Prostate gland (tissue), 2 donors: ENCODE results near the gene ST8SIA1. TPM values are rescaled to one million over a fixed set of nuclear protein-coding genes. Genes with fewer than 3 reads are reported as not detected.
A peak's percentile ranks its signal among the peaks of the same experiment; 100 is the strongest.

Source experiments
- DNase-seq: peaks from one replicate; pipeline ENCODE4 v3.0.0-alpha.2; 2019; ENCODE audit warnings: low spot score
- H3K27ac ChIP-seq, 2 donors: fragments of 200-600 bp; sonication (generic); 2 replicates each; pipeline ENCODE4 v1.5.1; 2017 to 2019
- H3K27me3 ChIP-seq: fragments of 200-600 bp; sonication (generic); replicated peaks from 2 replicates; pipeline ENCODE4 v1.5.1; 2019; ENCODE audit not compliant: insufficient read depth
- H3K36me3 ChIP-seq, 2 donors: fragments of 200-600 bp; sonication (generic); 1 replicate in 1 of 2; 2 replicates in 1 of 2; pipeline versions ENCODE4 v1.5.1 to v1.8.1; 2017 to 2019
- H3K4me1 ChIP-seq: fragments of 200-600 bp; sonication (generic); replicated peaks from 2 replicates; pipeline ENCODE4 v1.5.1; 2019
- H3K4me3 ChIP-seq, 2 donors: fragments of 200-600 bp; sonication (generic); 2 replicates each; pipeline ENCODE4 v1.5.1; 2017 to 2019
- H3K9me3 ChIP-seq: fragments of 200-600 bp; sonication (generic); 2 replicates; pipeline ENCODE4 v1.5.1; 2017
- CTCF ChIP-seq, 4 experiments: fragments of 200-600 bp in 2 of 4; fragments of 450-650 bp in 2 of 4; sonication (generic) in 2 of 4; IDR thresholded peaks; 1 replicate in 3 of 4; 2 replicates in 1 of 4; pipeline ENCODE4 v1.5.1; 2016 to 2019; ENCODE audit warnings: antibody characterized with exemption in 4 of 4, mild to moderate bottlenecking in 2 of 4, moderate library complexity in 2 of 4
- POLR2A ChIP-seq: fragments of 450-650 bp; IDR thresholded peaks from one replicate; pipeline ENCODE4 v1.6.1; 2016; ENCODE audit warnings: antibody characterized with exemption, mild to moderate bottlenecking
- POLR2AphosphoS5 ChIP-seq: sonication (generic); formaldehyde crosslinking; IDR thresholded peaks from one replicate; pipeline ENCODE4 v1.6.1; 2017; ENCODE audit warnings: antibody characterized with exemption
- WGBS: methylation state at CpG from one replicate; pipeline ENCODE4 v1.1.5; 2018; 5-methylcytosine and 5-hydroxymethylcytosine counted together
- intact Hi-C: fragments of 100-400 bp; cut with DNase I; formaldehyde crosslinking; loops from one replicate; pipeline ENCODE4 v1.14.2; 2022
- total RNA-seq, 2 donors: library from RNA; depleted of rRNA; stranded (reverse); fragments of >200 nt; gene quantifications; one replicate each; pipeline ENCODE4 v1.1.0, GENCODE V29; 2016

Gene ST8SIA1
- total RNA-seq, 2 donors from 2014 or later: 17.7 to 18.8 TPM

- WGBS: 65% methylated on average over 10 of the region's 10 CpGs
Observed at GRCh38 chr12:22333186-22333712, 1.3 kb downstream of the ST8SIA1 start.

GRCh38 chr12:22332202-22332601, 2.3 kb downstream of the ST8SIA1 start:
- intact Hi-C loops: loop anchor here (5.0 kb wide), 2 partner anchors 55 to 75 kb away; no protein-coding TSS in a partner anchor

More at GRCh38 chr12:22333186-22333712, 1.3 kb downstream of the ST8SIA1 start:
- TF ChIP-seq POLR2AphosphoS5 (no peak), POLR2A (no peak), CTCF (IDR thresholded peaks at IDR 0.05) (no peak)
- intact Hi-C loops: loop anchor here (5.0 kb wide), 2 partner anchors 56 to 76 kb away; no protein-coding TSS in a partner anchor
- Histone ChIP-seq H3K27ac (peak overlapping the region; percentile 72 to 81), H3K27me3 (no peaks in the 10 kb centered on the region), H3K9me3 (no peaks in the 10 kb centered on the region), H3K4me1 (no peaks in the 10 kb centered on the region), H3K36me3 (no peaks in the 10 kb centered on the region), H3K4me3 (peak overlapping the region; percentile 55 to 64)
- no peak for DNase-seq

GRCh38 chr12:22329621-22330020, 4.9 kb downstream of the ST8SIA1 start:
- H3K27ac ChIP-seq: peak overlapping the region in 1 of 2 donors; percentile 81
- H3K9me3 ChIP-seq: no peaks in the 10 kb centered on the region
- 83% methylated on average over 4 of the region's 4 CpGs for WGBS
- no peak for DNase-seq
- H3K36me3 ChIP-seq: no peaks in the 10 kb centered on the region
- intact Hi-C loops: loop anchor here (5.0 kb wide), 2 partner anchors 52 to 72 kb away; no protein-coding TSS in a partner anchor
- H3K27me3 ChIP-seq: no peaks in the 10 kb centered on the region
- H3K4me1 ChIP-seq: no peaks in the 10 kb centered on the region
- no peak overlapping the region for H3K4me3 ChIP-seq
- TF ChIP-seq POLR2A: no peak
- TF ChIP-seq POLR2AphosphoS5: no peak
- no peak for TF ChIP-seq CTCF (IDR thresholded peaks at IDR 0.05)

More at GRCh38 chr12:22332202-22332601, 2.3 kb downstream of the ST8SIA1 start:
- Histone ChIP-seq H3K27ac (peak overlapping the region; percentile 49 to 81), H3K27me3 (no peaks in the 10 kb centered on the region), H3K9me3 (no peaks in the 10 kb centered on the region), H3K36me3 (no peaks in the 10 kb centered on the region), H3K4me1 (no peaks in the 10 kb centered on the region), H3K4me3 (peak overlapping the region; percentile 55 to 64)
- no peak for DNase-seq
- TF ChIP-seq CTCF (IDR thresholded peaks at IDR 0.05) (no peak), POLR2AphosphoS5 (no peak), POLR2A (no peak)

- Histone ChIP-seq H3K4me1 (no peaks in the 10 kb centered on the region), H3K9me3 (no peaks in the 10 kb centered on the region), H3K27me3 (no peaks in the 10 kb centered on the region), H3K27ac (no peak overlapping the region), H3K4me3 (no peak overlapping the region), H3K36me3 (no peaks in the 10 kb centered on the region)
- DNase-seq: no peak
- 81% methylated on average over 4 of the region's 4 CpGs for WGBS
- TF ChIP-seq POLR2A (no peak), POLR2AphosphoS5 (no peak), CTCF (IDR thresholded peaks at IDR 0.05) (no peak)
- intact Hi-C loops: no loop called here
Observed at GRCh38 chr12:22325218-22325617, 9.3 kb downstream of the ST8SIA1 start.

- Histone ChIP-seq H3K9me3 (no peaks in the 10 kb centered on the region), H3K27me3 (no peaks in the 10 kb centered on the region), H3K4me1 (no peaks in the 10 kb centered on the region), H3K4me3 (no peak overlapping the region), H3K27ac (peak overlapping the region; percentile 23 to 69), H3K36me3 (no peaks in the 10 kb centered on the region)
- WGBS: 62% methylated on average over 6 of the region's 6 CpGs
- peak; percentile 25 for DNase-seq
- intact Hi-C loops: no loop called here
- TF ChIP-seq POLR2AphosphoS5 (peak; percentile 48), CTCF (IDR thresholded peaks at IDR 0.05) (no peak), POLR2A (no peak)
Observed at GRCh38 chr12:22322091-22322490, 12.4 kb downstream of the ST8SIA1 start.
